T-helper 1 cell treated with Interleukin-12 subunit alpha and Interleukin-12 subunit beta and Interleukin-4 antibody, amounts not matched to agents 30 ng/mL and 1 ng/mL, for 36 hours (primary cell): ENCODE results near the gene CIZ1. TPM values are rescaled to one million over a fixed set of nuclear protein-coding genes. Genes with fewer than 3 reads are reported as not detected.

Experiments used
- intact Hi-C: fragments of 100-400 bp; cut with micrococcal nuclease; formaldehyde crosslinking; loops from one replicate; pipeline ENCODE4 v1.15.1; 2024
- total RNA-seq: library from RNA; stranded (reverse); gene quantifications from 2 replicates; pipeline ENCODE4 v1.2.3, GENCODE V29; 2022

CIZ1 gene
- total RNA-seq, 1 donor from 2014 or later, result 142 TPM

GRCh38 chr9:128128836-128129590 lies 62.4 kb downstream of the CIZ1 start:
- intact Hi-C loops, result loop anchor here (1.0 to 5.0 kb wide), 15 partner anchors 13 to 732 kb away; partner anchors contain the start of genes BBLN, CDK9, DNM1 and LRSAM1

- intact Hi-C loops, result loop anchor here (1.0 to 5.0 kb wide), 18 partner anchors 11 to 731 kb away; partner anchors contain the start of genes BBLN, CDK9, COQ4 and DNM1
Measured at GRCh38 chr9:128127990-128128835, 63.2 kb downstream of the CIZ1 start.

GRCh38 chr9:128127568-128127989 lies 63.8 kb downstream of the CIZ1 start, which contains the start of gene PTGES2:
TSS of gene PTGES2 (minus strand) at chr9:128127729. CDS start at chr9:128127717, 12 bp downstream.
- intact Hi-C loops, result loop anchor here (1.0 to 5.0 kb wide), 9 partner anchors 10 to 730 kb away; partner anchors contain the start of genes CDK9, COQ4, DNM1 and DPM2

GRCh38 chr9:128125580-128126354 lies 65.6 kb downstream of the CIZ1 start:
- intact Hi-C loops, result loop anchor here (2.0 to 5.0 kb wide), 7 partner anchors 77 to 728 kb away; partner anchors contain the start of genes CDK9, COQ4, DNM1 and LRSAM1

- intact Hi-C loops, result loop anchor here (5.0 kb wide), 6 partner anchors 77 to 728 kb away; partner anchors contain the start of genes CDK9, DNM1, LRSAM1 and RPL12
Measured at GRCh38 chr9:128124873-128125579, 66.3 kb downstream of the CIZ1 start.

GRCh38 chr9:128124451-128124850 lies 66.9 kb downstream of the CIZ1 start:
- intact Hi-C loops, result no loop called here

- intact Hi-C loops, result no loop called here
Measured at GRCh38 chr9:128123451-128124080, 67.8 kb downstream of the CIZ1 start.

GRCh38 chr9:128122809-128123175 lies 68.6 kb downstream of the CIZ1 start:
- intact Hi-C loops, result no loop called here

GRCh38 chr9:128121924-128122808 lies 69.2 kb downstream of the CIZ1 start:
- intact Hi-C loops, result no loop called here

GRCh38 chr9:128121466-128121810 lies 69.9 kb downstream of the CIZ1 start:
- intact Hi-C loops, result no loop called here

GRCh38 chr9:128120741-128121465 lies 70.5 kb downstream of the CIZ1 start:
- intact Hi-C loops, result no loop called here

GRCh38 chr9:128120061-128120740 lies 71.2 kb downstream of the CIZ1 start:
- intact Hi-C loops, result no loop called here

- intact Hi-C loops, result no loop called here
Measured at GRCh38 chr9:128118971-128119665, 72.3 kb downstream of the CIZ1 start.

- intact Hi-C loops, result no loop called here
Measured at GRCh38 chr9:128118472-128118857, 72.9 kb downstream of the CIZ1 start.

GRCh38 chr9:128117613-128118471 lies 73.5 kb downstream of the CIZ1 start:
- intact Hi-C loops, result loop anchor here (1.0 to 2.0 kb wide), 5 partner anchors 9 to 175 kb away; partner anchors contain the start of genes NAIF1 and PTGES2
